DND-41 (cell line): Measurements from ENCODE around the gene CCT2.

Experiments
- EZH2 ChIP-seq: IDR thresholded peaks from 3 replicates; pipeline ENCODE4 v1.6.1; 2012; ENCODE audit warnings: borderline replicate concordance, low read depth, mild to moderate bottlenecking, moderate library complexity, low read length, inconsistent platforms; ENCODE audit not compliant: severe bottlenecking
- TF ChIP-seq, protein P1 (sequence below): IDR thresholded peaks from 2 replicates; pipeline ENCODE4 v1.5.1; 2012; ENCODE audit warnings: borderline replicate concordance, low read length, moderate library complexity, mild to moderate bottlenecking; ENCODE audit not compliant: poor library complexity, severe bottlenecking; ENCODE audit errors: extremely low read depth

DNA sequence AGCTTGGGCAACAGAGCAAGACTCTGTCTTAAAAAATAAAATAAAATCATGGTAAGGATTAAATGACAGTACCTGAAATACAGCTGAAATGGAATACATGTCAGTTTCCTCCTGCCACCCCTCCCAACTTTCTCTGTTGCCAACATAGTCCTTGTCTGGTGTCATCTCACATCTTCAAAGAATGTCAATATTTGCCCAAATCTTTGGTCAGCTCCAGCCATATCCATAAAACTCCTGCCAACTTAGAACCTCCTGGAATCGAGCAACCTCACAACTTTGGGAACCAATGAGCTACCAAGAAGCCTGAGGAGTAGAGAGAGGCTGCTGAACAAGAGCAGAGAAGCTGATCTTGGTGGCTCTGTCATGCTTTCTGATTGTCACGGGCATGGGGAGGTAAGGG lies 36.3 kb downstream of the CCT2 start:
- TF ChIP-seq, protein P1, sequence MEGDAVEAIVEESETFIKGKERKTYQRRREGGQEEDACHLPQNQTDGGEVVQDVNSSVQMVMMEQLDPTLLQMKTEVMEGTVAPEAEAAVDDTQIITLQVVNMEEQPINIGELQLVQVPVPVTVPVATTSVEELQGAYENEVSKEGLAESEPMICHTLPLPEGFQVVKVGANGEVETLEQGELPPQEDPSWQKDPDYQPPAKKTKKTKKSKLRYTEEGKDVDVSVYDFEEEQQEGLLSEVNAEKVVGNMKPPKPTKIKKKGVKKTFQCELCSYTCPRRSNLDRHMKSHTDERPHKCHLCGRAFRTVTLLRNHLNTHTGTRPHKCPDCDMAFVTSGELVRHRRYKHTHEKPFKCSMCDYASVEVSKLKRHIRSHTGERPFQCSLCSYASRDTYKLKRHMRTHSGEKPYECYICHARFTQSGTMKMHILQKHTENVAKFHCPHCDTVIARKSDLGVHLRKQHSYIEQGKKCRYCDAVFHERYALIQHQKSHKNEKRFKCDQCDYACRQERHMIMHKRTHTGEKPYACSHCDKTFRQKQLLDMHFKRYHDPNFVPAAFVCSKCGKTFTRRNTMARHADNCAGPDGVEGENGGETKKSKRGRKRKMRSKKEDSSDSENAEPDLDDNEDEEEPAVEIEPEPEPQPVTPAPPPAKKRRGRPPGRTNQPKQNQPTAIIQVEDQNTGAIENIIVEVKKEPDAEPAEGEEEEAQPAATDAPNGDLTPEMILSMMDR = no peak
- no peak for TF ChIP-seq EZH2
